HepG2 (cell line): ENCODE data around the gene COPZ2. TPM values are rescaled to one million over a fixed set of nuclear protein-coding genes. Genes with fewer than 3 reads are reported as not detected.

Source experiments
- ARNT2 ChIP-seq: sonication (generic); formaldehyde crosslinking; IDR thresholded peaks from 2 replicates; pipeline ENCODE4 v1.8.0; 2022; ENCODE audit warnings: mild to moderate bottlenecking, low read depth, missing genetic modification reagents, moderate library complexity
- CBFB ChIP-seq: sonication (generic); formaldehyde crosslinking; IDR thresholded peaks from 2 replicates; pipeline ENCODE4 v1.4.0; 2020; ENCODE audit warnings: missing genetic modification reagents
- EED ChIP-seq: sonication (generic); formaldehyde crosslinking; IDR thresholded peaks from 2 replicates; pipeline ENCODE4 v1.5.0; 2020; ENCODE audit warnings: mild to moderate bottlenecking, missing genetic modification reagents
- FOXO1 ChIP-seq: sonication (generic); formaldehyde crosslinking; IDR thresholded peaks from 2 replicates; pipeline ENCODE4 v1.4.0; 2020; ENCODE audit warnings: missing genetic modification reagents
- KAT2B ChIP-seq: fragments of 150-350 bp; IDR thresholded peaks from 2 replicates; pipeline ENCODE4 v1.6.1; 2014; ENCODE audit warnings: low read depth, low read length, borderline replicate concordance
- ZFP90 ChIP-seq: sonication (generic); formaldehyde crosslinking; IDR thresholded peaks from 2 replicates; pipeline ENCODE4 v1.8.0; 2022; ENCODE audit warnings: missing genetic modification reagents, mild to moderate bottlenecking, inconsistent platforms, borderline replicate concordance
- ZKSCAN5 ChIP-seq: sonication (generic); formaldehyde crosslinking; IDR thresholded peaks from 2 replicates; pipeline ENCODE4 v1.5.1; 2020; ENCODE audit warnings: mild to moderate bottlenecking, missing genetic modification reagents
- ZNF33A ChIP-seq: sonication (generic); formaldehyde crosslinking; IDR thresholded peaks from 2 replicates; pipeline ENCODE4 v1.5.1; 2020; ENCODE audit warnings: missing genetic modification reagents, mild to moderate bottlenecking, moderate library complexity, borderline replicate concordance
- polyA plus RNA-seq, 8 experiments: library from polyadenylated mRNA; depleted of rRNA in 3 of 8; stranded (reverse) in 7 of 8; unstranded in 1 of 8; fragments of >200 nt; fragmentation: Illumina TruSeq in 4 of 8; extraction: Trizol in 4 of 8; gene quantifications; 2 replicates each; pipeline versions ENCODE4 v1.2.1 to v1.2.3, GENCODE V29; 2011 to 2016; ENCODE audit warnings: low read depth in 4 of 8, missing spikeins in 1 of 8, mixed read lengths in 1 of 8; ENCODE audit not compliant: insufficient read depth in 1 of 8
- total RNA-seq, 5 experiments: library from RNA; depleted of rRNA; stranded (reverse); fragments of >200 nt; fragmentation: Illumina TruSeq; extraction: Trizol; gene quantifications; 2 replicates each; pipeline ENCODE4 v1.2.3, GENCODE V29; 2016; ENCODE audit warnings: low read depth in 1 of 5
- TF ChIP-seq, protein P1 (sequence below): sonication (generic); IDR thresholded peaks from 2 replicates; pipeline ENCODE4 v1.6.1; 2016; ENCODE audit warnings: low read depth, borderline replicate concordance
- TF ChIP-seq, protein P2 (sequence below): sonication (generic); formaldehyde crosslinking; IDR thresholded peaks from 2 replicates; pipeline ENCODE4 v1.5.0; 2020; ENCODE audit warnings: mild to moderate bottlenecking, missing genetic modification reagents
- TF ChIP-seq, protein P3 (sequence below), 2 experiments: fragments of 450-650 bp in 1 of 2; sonication (generic) in 1 of 2; formaldehyde crosslinking in 1 of 2; IDR thresholded peaks; 2 replicates each; pipeline versions ENCODE4 v1.6.1 to v1.8.0; 2016 to 2022; ENCODE audit warnings: antibody characterized with exemption in 1 of 2, mild to moderate bottlenecking in 1 of 2, missing genetic modification reagents in 1 of 2
- TF ChIP-seq, protein P4 (sequence below): sonication (generic); formaldehyde crosslinking; conservative IDR thresholded peaks from 2 replicates; pipeline ENCODE4 v1.4.0; 2020; ENCODE audit warnings: missing genetic modification reagents

Gene COPZ2
- total and polyA plus RNA-seq, 2 of the 13 experiments (the other 11 are each of a cell fraction or from before 2014, with no cell fraction given): 0.61 to 1.5 TPM

DNA sequence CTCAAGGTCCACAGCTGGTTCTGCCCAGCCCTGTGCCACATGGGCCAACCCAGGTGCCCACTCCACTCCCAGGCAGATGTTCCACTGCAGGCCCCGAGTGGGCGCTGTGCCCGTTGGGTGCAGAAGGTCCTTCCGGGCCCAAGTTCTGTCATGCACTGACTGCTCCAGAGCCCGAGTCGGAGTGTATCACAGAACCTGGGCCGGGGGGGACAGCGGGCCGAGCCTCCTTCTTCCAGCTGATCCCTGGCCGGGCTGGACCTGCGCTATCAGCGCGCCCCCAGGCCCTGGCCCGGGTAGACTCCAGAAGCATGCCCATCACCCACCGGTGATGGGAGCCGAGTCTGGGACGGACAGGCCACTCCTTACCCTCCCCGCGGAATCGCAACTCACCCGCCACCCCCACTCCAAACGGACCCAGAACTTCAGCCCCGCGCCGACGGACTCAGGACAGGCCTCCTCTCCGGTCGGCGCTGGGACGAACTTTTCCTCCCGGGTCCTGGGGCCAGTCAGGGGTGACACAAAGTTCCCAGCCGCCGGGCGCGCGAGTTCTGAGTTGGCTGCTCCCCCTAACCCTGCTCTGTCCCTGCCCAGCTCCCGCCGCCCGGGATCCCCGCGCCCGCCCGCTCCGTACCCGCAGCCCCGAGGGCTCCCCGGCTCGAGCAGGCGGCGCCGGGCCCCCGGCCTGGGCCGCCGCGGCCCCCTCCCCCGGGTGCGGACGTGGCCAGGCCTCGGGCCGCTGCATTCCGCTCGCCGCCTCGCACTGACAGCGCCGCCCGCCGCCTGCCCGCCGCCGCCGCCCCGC is at the start of gene COPZ2 (continued):
- 0 out of 2 replicates have a peak, but pooled peaks have one; percentile 38 for TF ChIP-seq ZFP90 (CRISPR knock-in tag)
- TF ChIP-seq, protein P1, sequence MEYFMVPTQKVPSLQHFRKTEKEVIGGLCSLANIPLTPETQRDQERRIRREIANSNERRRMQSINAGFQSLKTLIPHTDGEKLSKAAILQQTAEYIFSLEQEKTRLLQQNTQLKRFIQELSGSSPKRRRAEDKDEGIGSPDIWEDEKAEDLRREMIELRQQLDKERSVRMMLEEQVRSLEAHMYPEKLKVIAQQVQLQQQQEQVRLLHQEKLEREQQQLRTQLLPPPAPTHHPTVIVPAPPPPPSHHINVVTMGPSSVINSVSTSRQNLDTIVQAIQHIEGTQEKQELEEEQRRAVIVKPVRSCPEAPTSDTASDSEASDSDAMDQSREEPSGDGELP: peak; percentile 34; the same call in 1 of the 2 replicates
- TF ChIP-seq ZKSCAN5 (CRISPR knock-in tag): no peak; the same call in 1 of the 2 replicates
- peak; percentile 59; the same call in 1 of the 2 replicates for TF ChIP-seq ARNT2 (CRISPR knock-in tag)
- TF ChIP-seq KAT2B: no peak
- TF ChIP-seq, protein P2, sequence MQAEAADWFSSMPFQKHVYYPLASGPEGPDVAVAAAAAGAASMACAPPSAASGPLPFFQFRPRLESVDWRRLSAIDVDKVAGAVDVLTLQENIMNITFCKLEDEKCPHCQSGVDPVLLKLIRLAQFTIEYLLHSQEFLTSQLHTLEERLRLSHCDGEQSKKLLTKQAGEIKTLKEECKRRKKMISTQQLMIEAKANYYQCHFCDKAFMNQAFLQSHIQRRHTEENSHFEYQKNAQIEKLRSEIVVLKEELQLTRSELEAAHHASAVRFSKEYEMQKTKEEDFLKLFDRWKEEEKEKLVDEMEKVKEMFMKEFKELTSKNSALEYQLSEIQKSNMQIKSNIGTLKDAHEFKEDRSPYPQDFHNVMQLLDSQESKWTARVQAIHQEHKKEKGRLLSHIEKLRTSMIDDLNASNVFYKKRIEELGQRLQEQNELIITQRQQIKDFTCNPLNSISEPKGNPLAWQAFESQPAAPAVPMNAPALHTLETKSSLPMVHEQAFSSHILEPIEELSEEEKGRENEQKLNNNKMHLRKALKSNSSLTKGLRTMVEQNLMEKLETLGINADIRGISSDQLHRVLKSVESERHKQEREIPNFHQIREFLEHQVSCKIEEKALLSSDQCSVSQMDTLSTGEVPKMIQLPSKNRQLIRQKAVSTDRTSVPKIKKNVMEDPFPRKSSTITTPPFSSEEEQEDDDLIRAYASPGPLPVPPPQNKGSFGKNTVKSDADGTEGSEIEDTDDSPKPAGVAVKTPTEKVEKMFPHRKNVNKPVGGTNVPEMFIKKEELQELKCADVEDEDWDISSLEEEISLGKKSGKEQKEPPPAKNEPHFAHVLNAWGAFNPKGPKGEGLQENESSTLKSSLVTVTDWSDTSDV: no peak
- no peak for TF ChIP-seq EED (CRISPR knock-in tag)
- TF ChIP-seq CBFB (CRISPR knock-in tag): no peak
- TF ChIP-seq, protein P3, sequence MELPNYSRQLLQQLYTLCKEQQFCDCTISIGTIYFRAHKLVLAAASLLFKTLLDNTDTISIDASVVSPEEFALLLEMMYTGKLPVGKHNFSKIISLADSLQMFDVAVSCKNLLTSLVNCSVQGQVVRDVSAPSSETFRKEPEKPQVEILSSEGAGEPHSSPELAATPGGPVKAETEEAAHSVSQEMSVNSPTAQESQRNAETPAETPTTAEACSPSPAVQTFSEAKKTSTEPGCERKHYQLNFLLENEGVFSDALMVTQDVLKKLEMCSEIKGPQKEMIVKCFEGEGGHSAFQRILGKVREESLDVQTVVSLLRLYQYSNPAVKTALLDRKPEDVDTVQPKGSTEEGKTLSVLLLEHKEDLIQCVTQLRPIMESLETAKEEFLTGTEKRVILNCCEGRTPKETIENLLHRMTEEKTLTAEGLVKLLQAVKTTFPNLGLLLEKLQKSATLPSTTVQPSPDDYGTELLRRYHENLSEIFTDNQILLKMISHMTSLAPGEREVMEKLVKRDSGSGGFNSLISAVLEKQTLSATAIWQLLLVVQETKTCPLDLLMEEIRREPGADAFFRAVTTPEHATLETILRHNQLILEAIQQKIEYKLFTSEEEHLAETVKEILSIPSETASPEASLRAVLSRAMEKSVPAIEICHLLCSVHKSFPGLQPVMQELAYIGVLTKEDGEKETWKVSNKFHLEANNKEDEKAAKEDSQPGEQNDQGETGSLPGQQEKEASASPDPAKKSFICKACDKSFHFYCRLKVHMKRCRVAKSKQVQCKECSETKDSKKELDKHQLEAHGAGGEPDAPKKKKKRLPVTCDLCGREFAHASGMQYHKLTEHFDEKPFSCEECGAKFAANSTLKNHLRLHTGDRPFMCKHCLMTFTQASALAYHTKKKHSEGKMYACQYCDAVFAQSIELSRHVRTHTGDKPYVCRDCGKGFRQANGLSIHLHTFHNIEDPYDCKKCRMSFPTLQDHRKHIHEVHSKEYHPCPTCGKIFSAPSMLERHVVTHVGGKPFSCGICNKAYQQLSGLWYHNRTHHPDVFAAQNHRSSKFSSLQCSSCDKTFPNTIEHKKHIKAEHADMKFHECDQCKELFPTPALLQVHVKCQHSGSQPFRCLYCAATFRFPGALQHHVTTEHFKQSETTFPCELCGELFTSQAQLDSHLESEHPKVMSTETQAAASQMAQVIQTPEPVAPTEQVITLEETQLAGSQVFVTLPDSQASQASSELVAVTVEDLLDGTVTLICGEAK (IDR thresholded peaks at IDR 0.05): no peak
- TF ChIP-seq, protein P3 (CRISPR knock-in tag; IDR thresholded peaks at IDR 0.05): no peak
- TF ChIP-seq FOXO1 (CRISPR knock-in tag): no peak
- no peak for TF ChIP-seq ZNF33A (CRISPR knock-in tag)
- TF ChIP-seq, protein P4, sequence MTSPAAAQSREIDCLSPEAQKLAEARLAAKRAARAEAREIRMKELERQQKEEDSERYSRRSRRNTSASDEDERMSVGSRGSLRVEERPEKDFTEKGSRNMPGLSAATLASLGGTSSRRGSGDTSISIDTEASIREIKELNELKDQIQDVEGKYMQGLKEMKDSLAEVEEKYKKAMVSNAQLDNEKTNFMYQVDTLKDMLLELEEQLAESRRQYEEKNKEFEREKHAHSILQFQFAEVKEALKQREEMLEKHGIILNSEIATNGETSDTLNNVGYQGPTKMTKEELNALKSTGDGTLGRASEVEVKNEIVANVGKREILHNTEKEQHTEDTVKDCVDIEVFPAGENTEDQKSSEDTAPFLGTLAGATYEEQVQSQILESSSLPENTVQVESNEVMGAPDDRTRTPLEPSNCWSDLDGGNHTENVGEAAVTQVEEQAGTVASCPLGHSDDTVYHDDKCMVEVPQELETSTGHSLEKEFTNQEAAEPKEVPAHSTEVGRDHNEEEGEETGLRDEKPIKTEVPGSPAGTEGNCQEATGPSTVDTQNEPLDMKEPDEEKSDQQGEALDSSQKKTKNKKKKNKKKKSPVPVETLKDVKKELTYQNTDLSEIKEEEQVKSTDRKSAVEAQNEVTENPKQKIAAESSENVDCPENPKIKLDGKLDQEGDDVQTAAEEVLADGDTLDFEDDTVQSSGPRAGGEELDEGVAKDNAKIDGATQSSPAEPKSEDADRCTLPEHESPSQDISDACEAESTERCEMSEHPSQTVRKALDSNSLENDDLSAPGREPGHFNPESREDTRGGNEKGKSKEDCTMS (CRISPR knock-in tag): no peak
